CD4-positive, alpha-beta T cell treated with Interleukin-21 for 1 hour (primary cell): Measurements from ENCODE around the gene PPME1.
A peak's percentile ranks its signal among the peaks of the same experiment; 100 is the strongest.

Source experiments
- DNase-seq: peaks from one replicate; pipeline ENCODE4 v3.0.0-alpha.2; 2020

Gene PPME1

DNA sequence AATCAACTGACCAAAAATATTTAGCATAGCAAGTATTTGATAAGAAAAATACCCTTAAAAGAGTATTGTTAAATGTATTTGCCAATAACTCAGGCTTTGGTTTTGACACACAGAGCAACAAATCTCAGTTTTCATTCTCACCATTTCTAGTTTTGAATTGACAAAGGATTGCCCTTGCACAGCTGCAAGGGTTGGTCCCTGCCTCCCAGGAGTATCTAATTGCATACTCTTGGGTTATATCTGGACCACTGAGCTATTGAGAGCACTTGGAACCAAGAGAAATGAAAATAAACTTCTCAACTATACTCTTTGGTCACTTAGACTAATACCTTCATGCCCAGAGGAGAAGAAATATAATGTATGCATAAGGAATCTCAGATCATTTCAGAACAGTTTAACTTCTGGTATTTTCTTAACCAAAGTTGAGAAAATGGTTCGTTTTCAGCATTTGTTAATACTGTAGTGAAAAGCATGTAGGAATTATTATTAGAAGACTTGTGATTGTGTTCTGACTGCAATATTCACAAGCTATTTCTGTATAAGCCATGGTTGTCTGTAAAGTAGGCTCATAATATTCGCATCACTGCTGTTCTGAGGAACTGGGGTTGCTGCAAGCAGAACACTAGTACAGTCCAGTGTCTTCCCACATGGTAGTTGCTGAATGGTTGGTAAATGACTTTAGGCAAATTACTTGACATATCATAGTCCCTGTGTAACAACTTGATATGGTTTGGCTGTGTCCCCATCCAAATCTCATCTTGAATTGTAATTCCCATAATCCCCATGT, 8.2 kb upstream of the PPME1 start:
- DNase-seq = no peak

GRCh38 chr11:74168838-74169237, 2.3 kb upstream of the PPME1 start:
- DNase-seq = no peak

- DNase-seq = no peak
Measured at GRCh38 chr11:74169738-74170458, 1.2 kb upstream of the PPME1 start.

- no peak for DNase-seq
Measured at GRCh38 chr11:74171630-74171968, 510 bp downstream of the PPME1 start.

DNA sequence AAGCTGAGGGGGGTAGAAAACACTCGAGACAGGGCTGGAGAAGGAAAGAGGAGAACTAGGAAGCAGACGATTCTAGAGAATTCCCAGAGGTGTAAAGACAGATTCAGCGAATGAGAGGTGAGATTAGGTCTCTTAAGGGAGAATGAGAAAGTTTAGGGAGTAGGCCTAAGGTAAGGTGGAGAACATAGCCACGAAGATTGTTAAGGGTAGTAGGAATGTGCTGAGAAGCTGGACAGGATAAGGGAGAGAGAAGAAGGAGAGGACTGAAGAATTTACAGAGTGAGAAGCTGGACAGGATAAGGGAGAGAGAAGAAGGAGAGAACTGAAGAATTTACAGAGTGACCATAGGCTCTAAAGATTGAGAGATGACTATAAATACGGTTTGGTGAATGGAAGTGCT, 908 bp downstream of the PPME1 start:
- DNase-seq = no peak

- DNase-seq = no peak
Measured at GRCh38 chr11:74175920-74176319, 4.8 kb downstream of the PPME1 start.

- no peak for DNase-seq
Measured at GRCh38 chr11:74179234-74180052, 8.4 kb downstream of the PPME1 start.

DNA sequence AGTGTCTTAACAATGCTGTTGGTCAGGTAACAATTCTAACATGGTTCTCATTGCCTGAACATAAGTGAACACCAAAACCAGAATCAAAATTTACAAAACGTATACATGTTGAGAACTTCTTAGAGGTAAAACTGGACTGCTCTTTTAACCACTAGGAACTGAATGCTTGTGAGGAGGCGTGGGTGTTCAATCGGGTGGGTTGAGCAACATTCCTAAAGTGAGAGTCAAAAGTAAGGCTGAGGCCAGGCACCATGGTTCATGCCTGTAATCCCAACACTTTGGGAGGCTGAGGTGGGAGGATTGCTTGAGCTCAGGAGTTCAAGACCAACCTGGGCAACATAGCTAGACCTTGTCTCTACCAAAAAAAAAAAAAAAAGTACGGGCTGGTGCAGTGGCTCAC, 11.5 kb downstream of the PPME1 start:
- DNase-seq = no peak

- no peak for DNase-seq
Measured at GRCh38 chr11:74185285-74185684, 14.2 kb downstream of the PPME1 start.

- DNase-seq = no peak
Measured at GRCh38 chr11:74185695-74186094, 14.6 kb downstream of the PPME1 start.

GRCh38 chr11:74195828-74196227, 24.7 kb downstream of the PPME1 start:
- no peak for DNase-seq

DNA sequence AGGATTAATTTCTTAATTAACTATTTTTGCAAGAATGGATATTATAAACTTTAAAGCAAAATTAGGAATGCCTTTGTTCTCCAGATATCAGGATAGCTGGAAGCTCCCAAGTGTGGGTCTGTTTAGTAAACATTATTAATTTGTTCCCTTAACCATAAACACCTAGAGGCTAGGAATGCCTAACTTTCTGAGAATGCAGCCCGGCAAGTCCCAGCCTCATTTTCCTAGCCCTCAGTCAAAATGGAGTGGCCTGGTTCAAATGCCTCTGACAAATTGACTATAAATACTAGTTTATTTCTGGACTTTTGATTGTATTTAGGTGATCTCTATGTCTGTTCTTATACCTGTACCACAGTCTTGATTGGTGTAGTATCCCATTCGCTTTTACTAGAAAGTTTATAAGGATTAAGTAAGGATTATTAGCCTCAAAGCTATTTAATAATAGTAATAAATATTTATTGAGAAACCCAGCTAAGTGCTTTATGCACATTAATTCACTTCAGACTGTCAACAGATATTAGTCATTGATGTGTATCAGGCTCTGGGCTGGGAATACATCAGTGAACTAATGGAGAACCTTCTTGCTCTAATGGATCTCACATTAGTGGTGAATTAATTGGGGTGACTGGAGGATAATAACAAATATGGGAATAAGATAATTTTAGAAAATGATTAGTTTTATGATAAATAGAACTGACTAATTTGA, 25.8 kb downstream of the PPME1 start:
- no peak for DNase-seq

- no peak for DNase-seq
Measured at GRCh38 chr11:74203966-74204365, 32.9 kb downstream of the PPME1 start.

DNA sequence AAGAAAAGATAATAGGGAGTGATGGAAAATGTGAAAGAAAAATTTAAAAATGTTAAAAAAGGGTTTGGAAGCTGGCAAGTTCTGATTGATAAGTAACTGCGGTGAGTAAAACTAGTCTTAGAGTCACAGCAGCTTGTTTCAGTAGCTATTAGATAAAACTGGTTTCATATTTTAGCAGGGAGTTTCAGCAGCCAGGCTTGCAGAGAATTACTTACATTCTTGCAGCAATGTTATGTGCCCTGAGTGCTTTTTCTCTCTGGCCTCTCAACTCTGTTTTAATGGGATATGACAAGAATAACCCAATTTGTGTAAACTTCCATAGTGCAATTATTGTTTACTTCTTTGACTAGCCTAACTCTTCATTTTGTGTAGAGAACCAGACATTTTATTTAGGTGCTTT, 33.6 kb downstream of the PPME1 start:
- DNase-seq = no peak

DNA sequence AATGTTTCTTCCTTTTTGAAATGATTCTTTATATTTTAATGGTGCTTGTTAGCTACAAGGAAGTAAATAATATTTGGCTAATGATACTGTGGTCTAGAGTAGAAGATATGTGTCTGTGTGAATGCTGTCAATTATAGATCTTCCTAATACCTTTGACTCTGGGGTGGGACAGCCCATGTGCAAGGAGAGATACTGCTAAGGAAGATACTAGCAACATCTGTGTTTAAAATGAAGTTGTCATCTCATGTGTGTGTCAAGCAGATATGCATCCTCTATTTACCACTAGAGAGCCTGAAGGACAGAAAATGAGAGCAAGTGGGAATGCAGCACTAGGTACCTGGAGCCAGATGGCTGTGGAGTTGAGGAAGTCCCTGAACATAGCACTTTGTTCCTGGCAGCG, 34.1 kb downstream of the PPME1 start:
- no peak for DNase-seq

DNA sequence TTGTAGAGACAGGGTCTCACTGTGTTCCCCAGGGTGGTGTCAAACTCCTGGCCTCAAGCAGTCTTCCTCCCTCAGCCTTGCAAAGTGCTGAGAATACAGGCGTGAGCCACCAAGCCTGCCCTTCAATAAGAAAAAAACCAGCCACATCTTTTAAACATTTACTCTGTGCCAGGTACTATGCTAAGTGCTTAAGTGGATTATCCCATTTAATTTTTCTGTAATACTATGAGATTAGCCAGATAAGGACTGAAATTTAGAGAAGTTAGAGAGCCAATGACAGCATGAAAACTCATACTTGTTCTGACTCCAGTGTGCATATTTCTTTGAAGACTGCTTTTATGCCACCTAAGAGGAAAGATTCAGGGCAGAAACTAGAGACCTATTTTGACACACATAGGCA, 35.7 kb downstream of the PPME1 start:
- no peak for DNase-seq

DNA sequence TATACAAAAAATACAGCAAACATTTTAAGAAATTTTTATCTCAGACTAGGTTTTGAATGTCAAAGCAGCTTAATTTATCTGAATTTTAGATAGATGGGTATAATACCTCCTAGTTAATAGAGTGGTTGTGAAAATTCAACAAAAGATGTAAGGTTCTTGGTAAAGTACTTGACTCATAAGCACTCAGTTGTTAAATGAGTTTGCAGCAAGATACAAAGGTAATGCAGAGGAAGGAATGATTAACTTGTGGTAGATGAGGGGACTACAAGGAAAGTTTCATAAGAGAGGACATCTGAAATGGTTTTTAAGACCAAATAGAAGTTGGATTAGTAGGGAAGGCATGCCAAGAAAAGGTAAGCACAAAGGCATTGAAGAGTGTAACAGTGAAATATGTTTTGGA, 37.4 kb downstream of the PPME1 start:
- no peak for DNase-seq

DNA sequence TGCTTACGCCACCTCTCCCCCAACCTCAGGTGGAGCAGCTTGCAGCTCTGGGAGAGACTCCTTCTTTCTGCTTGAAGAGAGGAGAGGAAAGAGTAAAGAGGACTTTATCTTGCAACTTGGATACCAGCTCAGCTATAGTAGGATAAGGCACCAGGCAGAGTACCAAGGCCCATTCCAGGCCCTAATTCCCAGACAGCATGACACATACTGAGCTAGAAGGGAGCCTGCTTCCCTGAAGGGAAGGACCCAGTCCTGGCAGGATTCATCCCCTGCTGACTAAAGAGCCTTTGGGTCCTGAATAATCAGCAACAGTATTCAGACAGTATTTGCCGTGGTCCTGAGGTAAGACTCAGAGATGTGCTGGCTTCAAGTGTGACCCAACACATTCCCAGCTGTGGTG, 41.4 kb downstream of the PPME1 start:
- no peak for DNase-seq

GRCh38 chr11:74220376-74220775, 49.3 kb downstream of the PPME1 start:
- DNase-seq = no peak

GRCh38 chr11:74221816-74222215, 50.7 kb downstream of the PPME1 start:
- DNase-seq = no peak

- DNase-seq = no peak
Measured at GRCh38 chr11:74225565-74225964, 54.5 kb downstream of the PPME1 start.

DNA sequence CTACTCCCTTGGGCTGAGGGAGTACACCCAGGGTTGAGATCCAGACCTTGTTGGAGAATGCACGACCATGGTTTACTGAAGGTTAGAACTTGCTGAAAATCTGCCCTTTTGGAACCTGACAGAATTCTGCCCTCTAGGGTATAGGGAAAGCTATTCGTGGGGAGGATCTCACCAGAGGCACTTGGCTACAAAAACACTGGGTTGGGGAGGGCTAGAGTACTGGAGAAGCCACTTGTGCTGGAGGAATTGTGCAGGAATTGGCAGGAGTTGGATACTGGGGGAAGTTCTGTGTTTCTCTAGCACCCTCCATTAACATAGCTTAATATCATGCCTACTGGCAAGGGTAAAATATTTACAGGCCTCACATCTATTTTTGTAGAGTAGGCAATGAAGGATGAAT, 55.8 kb downstream of the PPME1 start:
- no peak for DNase-seq

DNA sequence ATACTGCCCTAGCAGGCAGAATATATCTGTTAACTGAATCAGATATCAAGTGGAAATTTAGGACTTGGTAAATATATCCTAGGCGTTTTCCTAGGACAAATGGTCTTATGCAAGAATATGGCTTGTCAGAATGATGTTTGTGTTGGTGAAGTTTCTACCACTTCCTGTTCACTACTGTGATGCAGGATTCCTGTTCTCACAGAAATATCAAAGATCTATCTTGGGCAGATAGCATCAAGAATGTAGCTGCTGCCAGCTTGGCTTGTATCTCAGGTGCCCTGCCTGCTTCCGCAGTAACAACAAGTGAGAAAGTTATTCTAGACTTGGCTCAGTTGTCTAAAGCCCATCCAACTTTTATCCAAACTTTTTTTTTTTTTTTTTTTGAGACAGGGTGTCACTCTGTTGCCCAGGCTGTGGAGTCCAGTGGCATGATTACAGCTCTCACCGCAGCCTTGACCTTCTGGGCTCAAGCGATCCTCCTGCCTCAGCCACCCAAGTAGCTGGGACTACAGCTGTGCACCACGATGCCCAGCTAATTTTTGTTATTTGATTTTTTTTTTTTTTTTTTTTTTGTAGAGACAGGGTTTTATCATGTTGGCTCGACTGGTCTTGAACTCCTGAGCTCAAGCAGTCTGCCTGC, 61.3 kb downstream of the PPME1 start:
- peak; percentile 48 for DNase-seq
